T-helper 2 cell treated with Interferon-gamma antibody and Interleukin-4, amounts not matched to agents 5 μg/mL and 100 μg/mL, for 36 hours (primary cell): ENCODE measurements around the gene TCEAL4.

Experiments used
- DNase-seq: peaks from one replicate; pipeline ENCODE4 v3.0.0; 2021; ENCODE audit warnings: low spot score
- H3K27ac Mint-ChIP-seq: one replicate; pipeline ENCODE4 v1.8.0; 2021; ENCODE audit warnings: mild to moderate bottlenecking, mixed read lengths
- H3K27me3 Mint-ChIP-seq: one replicate; pipeline ENCODE4 v1.8.0; 2021; ENCODE audit warnings: low read depth, mixed read lengths
- H3K36me3 Mint-ChIP-seq: one replicate; pipeline ENCODE4 v1.8.0; 2021; ENCODE audit warnings: low read depth, mixed read lengths
- H3K4me1 Mint-ChIP-seq: one replicate; pipeline ENCODE4 v1.8.0; 2021; ENCODE audit warnings: low read depth, mixed read lengths
- H3K4me3 Mint-ChIP-seq: one replicate; pipeline ENCODE4 v1.8.0; 2022; ENCODE audit warnings: mild to moderate bottlenecking, moderate library complexity, mixed read lengths
- H3K9me3 Mint-ChIP-seq: one replicate; pipeline ENCODE4 v1.8.0; 2021; ENCODE audit warnings: mixed read lengths

TCEAL4 gene

DNA sequence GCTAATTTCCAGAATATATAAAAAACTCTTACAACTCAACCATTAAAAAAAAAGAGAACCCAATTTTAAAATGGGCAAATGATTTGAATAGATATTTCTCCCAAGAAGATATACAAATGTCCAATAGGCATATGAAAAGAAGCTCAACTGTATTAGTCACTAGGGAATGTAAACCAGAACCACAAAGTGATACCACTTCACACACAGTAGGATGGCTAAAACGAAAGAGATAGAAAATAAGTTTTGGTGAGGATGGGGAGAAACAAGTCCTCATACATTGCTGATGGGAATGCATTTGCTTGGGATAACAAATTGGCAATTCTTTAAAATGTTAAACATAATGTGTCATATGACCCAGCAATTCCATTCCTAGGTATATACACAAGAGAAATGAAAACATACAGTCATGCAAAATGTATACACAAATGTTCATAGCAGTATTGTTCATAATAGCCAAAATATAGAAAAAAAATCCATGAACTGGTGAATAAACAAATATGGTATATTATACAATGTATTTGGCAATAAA, 28.1 kb downstream of the TCEAL4 start:
- Mint-ChIP-seq H3K27ac (no peak overlapping the region), H3K36me3 (no peaks in the 10 kb centered on the region), H3K4me1 (no peaks in the 10 kb centered on the region), H3K4me3 (no peak overlapping the region), H3K27me3 (no peaks in the 10 kb centered on the region), H3K9me3 (no peaks in the 10 kb centered on the region)
- DNase-seq: no peak

DNA sequence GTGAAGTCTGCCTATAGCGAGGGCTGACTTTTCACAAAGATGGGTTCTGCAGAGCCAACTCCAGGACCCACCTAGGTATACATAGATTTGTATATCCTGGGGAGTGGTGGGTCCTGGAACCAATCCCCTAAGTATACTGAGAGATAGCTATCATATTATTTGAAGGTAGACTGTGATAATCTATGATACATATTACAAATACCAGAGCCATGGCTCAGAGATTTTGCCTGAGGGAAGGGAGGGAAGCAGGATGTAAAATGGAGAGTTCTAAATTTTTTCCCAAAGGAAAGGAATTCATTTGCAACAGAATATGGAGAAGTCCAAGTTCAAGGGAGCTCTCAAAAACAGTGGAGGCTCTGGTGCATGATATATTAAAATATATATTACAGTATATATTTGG, 29.7 kb downstream of the TCEAL4 start:
- H3K4me1 Mint-ChIP-seq: no peaks in the 10 kb centered on the region
- H3K27me3 Mint-ChIP-seq: no peaks in the 10 kb centered on the region
- no peak overlapping the region for H3K27ac Mint-ChIP-seq
- H3K4me3 Mint-ChIP-seq: no peak overlapping the region
- no peaks in the 10 kb centered on the region for H3K9me3 Mint-ChIP-seq
- no peaks in the 10 kb centered on the region for H3K36me3 Mint-ChIP-seq
- DNase-seq: no peak

DNA sequence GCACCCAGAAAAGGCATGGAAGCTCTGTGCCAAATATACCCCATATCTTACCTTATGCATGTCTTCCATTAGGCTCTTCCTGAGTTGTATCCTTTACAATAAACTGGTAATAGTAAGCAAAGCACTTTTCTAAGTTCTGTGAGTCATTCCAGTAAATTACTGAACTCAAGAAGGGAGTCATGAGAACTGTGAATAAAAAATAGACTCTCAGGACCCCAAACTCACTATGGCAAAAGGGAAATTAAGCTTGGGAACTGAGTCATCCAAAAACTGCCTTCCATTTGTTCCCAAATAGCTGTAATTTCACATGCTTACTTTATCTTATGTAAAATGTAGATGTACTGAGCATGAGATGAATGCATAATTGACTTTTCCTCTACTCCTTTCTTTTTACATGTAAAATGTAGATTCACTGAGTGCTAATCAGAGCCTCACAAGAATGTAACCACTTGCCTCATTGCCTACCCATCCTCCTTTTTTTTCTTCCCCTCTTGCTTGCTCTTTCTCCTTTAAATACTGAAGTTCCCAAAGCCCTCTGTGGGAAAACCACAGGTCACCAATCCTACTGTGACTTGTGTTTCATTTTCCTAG, 30.6 kb downstream of the TCEAL4 start:
- Mint-ChIP-seq H3K9me3 (no peaks in the 10 kb centered on the region), H3K4me1 (no peaks in the 10 kb centered on the region), H3K27me3 (no peaks in the 10 kb centered on the region), H3K4me3 (no peak overlapping the region), H3K36me3 (no peaks in the 10 kb centered on the region), H3K27ac (no peak overlapping the region)
- DNase-seq: no peak

DNA sequence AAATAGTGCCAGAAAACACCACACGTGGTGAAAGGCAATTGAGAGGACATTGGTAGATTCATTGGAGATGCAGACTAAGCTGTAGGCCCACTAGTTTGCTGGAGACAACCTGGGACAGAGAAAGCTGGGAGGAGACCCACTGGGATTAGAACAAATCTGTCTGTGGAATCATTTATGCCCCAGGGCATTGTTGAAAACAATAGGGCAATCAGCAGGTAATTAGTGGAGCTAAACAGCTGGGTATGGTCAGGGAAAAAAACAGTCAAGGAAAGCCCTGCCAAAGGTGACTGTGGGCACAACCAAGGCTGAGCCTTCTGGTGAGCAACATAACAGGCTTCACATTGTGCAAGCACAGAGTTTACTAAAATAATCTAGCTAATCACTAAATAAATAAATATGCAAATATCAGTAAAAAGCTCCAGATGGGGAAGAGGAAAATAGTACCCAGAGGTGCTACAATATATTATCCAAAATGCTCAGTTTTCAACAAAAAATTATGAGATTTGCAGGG, 31.4 kb downstream of the TCEAL4 start:
- Mint-ChIP-seq H3K4me3 (no peak overlapping the region), H3K9me3 (no peaks in the 10 kb centered on the region), H3K27me3 (no peaks in the 10 kb centered on the region), H3K4me1 (no peaks in the 10 kb centered on the region), H3K27ac (no peak overlapping the region), H3K36me3 (no peaks in the 10 kb centered on the region)
- DNase-seq: no peak

DNA sequence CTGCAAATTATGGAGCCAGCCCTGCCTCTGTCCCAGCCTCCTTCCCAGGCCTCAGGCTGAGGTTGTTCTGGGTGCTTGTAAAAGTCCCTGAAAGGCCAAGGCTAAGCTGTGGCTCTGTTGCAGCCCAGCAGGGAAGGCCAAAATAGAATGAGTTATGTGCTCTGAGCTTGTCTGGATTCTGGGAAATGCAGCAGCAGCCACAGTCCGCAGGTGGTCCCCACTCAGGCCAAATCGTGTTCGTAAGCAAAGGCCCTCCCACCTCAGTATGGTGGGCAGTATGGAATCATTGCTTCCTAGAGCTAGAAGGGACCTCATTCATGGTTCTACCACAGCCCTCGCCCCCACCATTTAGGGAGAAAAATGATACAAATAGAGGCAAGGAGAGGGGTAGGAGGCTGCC, 38.8 kb downstream of the TCEAL4 start:
- no peak for DNase-seq
- H3K36me3 Mint-ChIP-seq: no peaks in the 10 kb centered on the region
- H3K4me1 Mint-ChIP-seq: peaks cover 9% of the 10 kb centered on the region
- H3K27ac Mint-ChIP-seq: no peak overlapping the region
- no peak overlapping the region for H3K4me3 Mint-ChIP-seq
- no peaks in the 10 kb centered on the region for H3K27me3 Mint-ChIP-seq
- no peaks in the 10 kb centered on the region for H3K9me3 Mint-ChIP-seq

DNA sequence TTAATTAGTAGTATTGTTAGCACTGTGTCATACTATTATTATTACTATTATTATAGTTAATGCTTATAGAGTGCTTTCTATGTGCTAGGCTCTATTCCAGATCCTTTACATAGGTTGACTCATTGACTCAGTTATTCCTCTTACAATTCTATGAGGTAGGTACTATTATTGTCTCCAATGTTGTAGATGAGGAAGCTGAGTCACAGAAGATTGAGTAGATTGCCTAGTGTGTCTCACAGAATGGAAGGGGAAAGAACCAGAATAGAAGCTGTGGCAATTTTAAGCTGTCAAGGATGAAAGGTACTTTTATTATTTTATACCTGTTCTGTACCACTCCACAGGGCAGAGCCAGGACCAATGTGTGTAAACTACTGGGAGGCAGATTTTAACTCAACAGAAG, 41.5 kb downstream of the TCEAL4 start:
- no peak overlapping the region for H3K27ac Mint-ChIP-seq
- H3K4me1 Mint-ChIP-seq: peaks cover 14% of the 10 kb centered on the region
- DNase-seq: no peak
- H3K4me3 Mint-ChIP-seq: no peak overlapping the region
- no peaks in the 10 kb centered on the region for H3K27me3 Mint-ChIP-seq
- H3K36me3 Mint-ChIP-seq: no peaks in the 10 kb centered on the region
- no peaks in the 10 kb centered on the region for H3K9me3 Mint-ChIP-seq

DNA sequence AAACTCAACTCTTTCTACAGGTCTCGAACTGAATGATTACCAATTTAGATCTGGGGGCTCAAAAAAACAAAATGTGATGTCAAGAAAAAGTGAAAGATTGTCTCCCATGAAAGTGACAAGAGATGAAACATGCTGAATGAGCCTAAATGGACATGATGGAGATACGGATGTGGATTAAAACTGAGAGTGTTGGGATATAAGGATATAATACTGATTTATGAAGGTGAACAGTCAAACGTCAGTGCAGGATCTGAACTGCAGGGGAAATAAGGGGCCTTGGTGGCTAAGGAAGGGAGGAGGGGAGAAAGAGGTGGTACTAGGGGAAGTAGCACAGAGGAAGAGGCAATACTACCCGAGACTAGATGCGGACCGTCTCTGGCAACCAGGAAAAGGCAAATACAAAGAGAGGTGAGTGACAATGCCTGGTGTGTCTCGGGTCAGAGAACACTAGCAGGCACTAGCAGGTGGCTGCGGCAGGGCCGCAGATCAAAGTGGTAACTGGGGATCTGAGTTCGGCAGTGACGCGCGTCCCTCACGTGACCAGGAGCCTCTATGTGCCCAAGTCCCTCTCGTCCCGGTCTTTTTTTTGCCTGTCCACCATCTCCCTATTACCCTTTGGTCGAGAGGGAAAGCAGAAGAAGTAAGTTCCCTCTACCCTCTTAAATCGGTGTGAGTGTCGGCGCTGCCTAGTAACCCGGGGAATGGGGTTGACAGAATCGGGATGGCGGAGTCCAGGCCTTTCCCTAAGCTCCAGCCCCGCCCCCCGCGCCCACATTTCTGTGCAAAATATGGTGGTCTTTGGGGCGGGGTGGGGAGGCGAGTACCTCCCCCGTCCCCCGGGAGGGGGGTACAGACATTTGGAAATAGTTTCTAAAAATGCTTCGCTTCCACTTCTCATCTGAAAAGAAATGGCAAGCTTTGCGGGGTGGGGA, 43.3 kb downstream of the TCEAL4 start, which contains the start of gene TCEAL1:
TCEAL1 (plus strand) TSS at position 590 of the 932 bp plus-strand sequence. CDS start 942 bp downstream, outside the sequence.
- Mint-ChIP-seq H3K27me3 (no peaks in the 10 kb centered on the region), H3K9me3 (no peaks in the 10 kb centered on the region)

DNA sequence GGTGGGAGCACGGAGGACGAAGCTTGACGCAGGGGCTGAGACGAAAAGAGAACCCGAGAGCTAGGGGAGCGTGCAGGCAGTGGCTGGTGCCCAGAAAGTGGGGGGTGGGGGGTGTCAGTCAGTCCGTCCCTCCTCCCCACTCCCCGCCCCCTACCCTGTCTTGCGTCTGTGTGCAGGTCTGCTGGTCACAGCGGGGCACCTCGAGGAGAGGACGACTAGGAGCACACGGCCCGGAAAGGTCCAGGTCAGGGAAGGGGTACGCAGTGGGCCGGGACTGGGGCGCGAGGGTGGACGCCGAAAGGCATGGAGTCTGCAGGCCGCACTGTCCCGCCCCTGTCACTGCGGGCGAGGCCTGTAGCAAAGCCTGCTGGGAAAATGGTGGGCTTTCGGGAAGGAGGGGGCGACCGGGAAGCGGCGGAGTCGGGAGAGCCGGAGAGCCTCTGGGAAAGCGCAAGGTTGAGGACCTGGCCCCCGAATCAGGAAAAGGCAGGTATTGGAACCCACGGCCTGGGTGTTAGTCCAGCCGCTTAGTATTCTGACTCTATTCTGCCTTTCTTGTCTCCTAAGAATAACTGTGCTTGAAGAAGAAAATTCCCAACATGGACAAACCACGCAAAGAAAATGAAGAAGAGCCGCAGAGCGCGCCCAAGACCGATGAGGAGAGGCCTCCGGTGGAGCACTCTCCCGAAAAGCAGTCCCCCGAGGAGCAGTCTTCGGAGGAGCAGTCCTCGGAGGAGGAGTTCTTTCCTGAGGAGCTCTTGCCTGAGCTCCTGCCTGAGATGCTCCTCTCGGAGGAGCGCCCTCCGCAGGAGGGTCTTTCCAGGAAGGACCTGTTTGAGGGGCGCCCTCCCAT, 44.2 kb downstream of the TCEAL4 start:
- no peaks in the 10 kb centered on the region for H3K27me3 Mint-ChIP-seq
- peak overlapping the region; percentile 87 for H3K4me3 Mint-ChIP-seq
- no peak for DNase-seq
- no peaks in the 10 kb centered on the region for H3K9me3 Mint-ChIP-seq
- no peaks in the 10 kb centered on the region for H3K36me3 Mint-ChIP-seq
- H3K27ac Mint-ChIP-seq: peak overlapping the region; percentile 74
- H3K4me1 Mint-ChIP-seq: peaks cover 14% of the 10 kb centered on the region

More for the DNA sequence above, 43.3 kb downstream of the TCEAL4 start, which contains the start of gene TCEAL1:
- DNase-seq: no peak
- no peaks in the 10 kb centered on the region for H3K36me3 Mint-ChIP-seq
- peaks cover 14% of the 10 kb centered on the region for H3K4me1 Mint-ChIP-seq
- H3K27ac Mint-ChIP-seq: peak within 1 kb of the TSS; percentile 74
- peak within 1 kb of the TSS; percentile 87 for H3K4me3 Mint-ChIP-seq

DNA sequence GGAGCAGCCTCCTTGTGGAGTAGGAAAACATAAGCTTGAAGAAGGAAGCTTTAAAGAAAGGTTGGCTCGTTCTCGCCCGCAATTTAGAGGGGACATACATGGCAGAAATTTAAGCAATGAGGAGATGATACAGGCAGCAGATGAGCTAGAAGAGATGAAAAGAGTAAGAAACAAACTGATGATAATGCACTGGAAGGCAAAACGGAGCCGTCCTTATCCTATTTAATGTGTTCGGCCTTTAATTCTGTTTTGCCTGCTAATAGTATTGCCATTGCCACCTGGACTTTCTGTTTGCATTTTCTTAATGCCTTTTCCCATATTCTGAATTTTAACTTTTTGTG, 44.8 kb downstream of the TCEAL4 start:
- no peak overlapping the region for H3K27ac Mint-ChIP-seq
- H3K9me3 Mint-ChIP-seq: no peaks in the 10 kb centered on the region
- no peak for DNase-seq
- H3K4me3 Mint-ChIP-seq: peak overlapping the region; percentile 87
- no peaks in the 10 kb centered on the region for H3K36me3 Mint-ChIP-seq
- peaks cover 14% of the 10 kb centered on the region for H3K4me1 Mint-ChIP-seq
- no peaks in the 10 kb centered on the region for H3K27me3 Mint-ChIP-seq

DNA sequence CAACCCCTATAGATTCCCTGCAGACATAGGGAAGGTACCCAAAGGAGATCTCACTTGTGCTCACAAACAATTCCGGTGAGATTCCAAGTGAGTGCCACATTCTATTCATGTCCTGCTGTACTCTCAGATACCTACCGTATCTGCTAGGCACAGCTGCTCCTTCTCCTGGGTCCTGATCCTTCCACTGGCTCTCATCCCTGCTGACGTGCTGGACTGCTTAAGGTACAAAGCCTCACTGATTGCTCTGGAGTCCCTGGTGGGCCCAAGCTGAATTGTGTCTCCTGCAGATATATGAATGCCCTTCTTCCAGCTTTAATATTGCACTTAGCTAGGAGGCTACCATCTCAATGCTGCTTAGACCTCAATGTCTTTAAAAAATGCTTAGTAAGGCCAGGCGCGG, 45.8 kb downstream of the TCEAL4 start:
- DNase-seq: no peak
- Mint-ChIP-seq H3K4me3 (no peak overlapping the region), H3K9me3 (no peaks in the 10 kb centered on the region), H3K27me3 (no peaks in the 10 kb centered on the region), H3K4me1 (peaks cover 11% of the 10 kb centered on the region), H3K27ac (no peak overlapping the region), H3K36me3 (no peaks in the 10 kb centered on the region)

DNA sequence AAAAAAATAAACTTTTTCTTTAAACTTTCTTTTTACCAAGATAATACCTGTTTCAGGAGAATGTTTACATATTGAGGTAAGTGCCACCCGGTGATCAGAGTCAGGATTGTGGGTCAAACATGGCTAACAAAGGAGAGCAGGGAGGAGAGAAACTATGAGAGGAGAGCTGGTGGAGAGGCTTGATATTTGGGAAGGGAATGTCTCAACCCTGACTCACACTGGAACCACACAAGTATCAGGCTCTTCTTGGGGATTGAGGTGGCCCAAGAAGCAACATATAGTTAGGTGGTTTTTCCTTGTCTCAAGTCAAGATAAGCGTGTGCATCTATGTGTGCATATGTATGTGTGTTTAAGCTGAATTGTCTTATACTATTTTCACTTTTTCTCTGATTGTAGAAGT, 50.1 kb downstream of the TCEAL4 start:
- no peaks in the 10 kb centered on the region for H3K36me3 Mint-ChIP-seq
- peaks cover 2% of the 10 kb centered on the region for H3K27me3 Mint-ChIP-seq
- no peak overlapping the region for H3K4me3 Mint-ChIP-seq
- no peak overlapping the region for H3K27ac Mint-ChIP-seq
- no peaks in the 10 kb centered on the region for H3K4me1 Mint-ChIP-seq
- no peaks in the 10 kb centered on the region for H3K9me3 Mint-ChIP-seq
- no peak for DNase-seq
